HepG2 (cell line): Measurements from ENCODE around the gene NEURL4. TPM values are rescaled to one million over a fixed set of nuclear protein-coding genes. Genes with fewer than 3 reads are reported as not detected.

ENCODE experiments used
- CHCHD3 ChIP-seq: sonication (generic); formaldehyde crosslinking; IDR thresholded peaks from 2 replicates; pipeline ENCODE4 v1.8.0; 2022; ENCODE audit warnings: mild to moderate bottlenecking, missing genetic modification reagents, moderate library complexity
- HIVEP1 ChIP-seq: sonication (generic); formaldehyde crosslinking; IDR thresholded peaks from 2 replicates; pipeline ENCODE4 v1.4.0; 2020; ENCODE audit warnings: mild to moderate bottlenecking, missing genetic modification reagents
- HNRNPH1 ChIP-seq: fragments of 200-400 bp; formaldehyde crosslinking; optimal IDR thresholded peaks from 2 replicates; pipeline ENCODE3; 2017; ENCODE audit warnings: mild to moderate bottlenecking, low read depth, low read length
- RFXANK ChIP-seq: IDR thresholded peaks from 2 replicates; pipeline ENCODE4 v1.6.1; 2016
- SALL1 ChIP-seq: sonication (generic); formaldehyde crosslinking; IDR thresholded peaks from 2 replicates; pipeline ENCODE4 v1.8.0; 2022; ENCODE audit warnings: mild to moderate bottlenecking, missing genetic modification reagents
- ZFP82 ChIP-seq: sonication (generic); formaldehyde crosslinking; IDR thresholded peaks from 2 replicates; pipeline ENCODE4 v1.5.1; 2020; ENCODE audit warnings: mild to moderate bottlenecking, missing genetic modification reagents, borderline replicate concordance
- ZFY ChIP-seq: sonication (generic); formaldehyde crosslinking; IDR thresholded peaks from 2 replicates; pipeline ENCODE4 v1.4.0; 2020; ENCODE audit warnings: missing genetic modification reagents
- ZNF33B ChIP-seq: sonication (generic); formaldehyde crosslinking; IDR thresholded peaks from 2 replicates; pipeline ENCODE4 v1.5.1; 2020; ENCODE audit warnings: mild to moderate bottlenecking, missing genetic modification reagents
- ZNF460 ChIP-seq: sonication (generic); formaldehyde crosslinking; IDR thresholded peaks from 2 replicates; pipeline ENCODE4 v1.5.1; 2020; ENCODE audit warnings: missing genetic modification reagents, mild to moderate bottlenecking, borderline replicate concordance
- ZNF674 ChIP-seq: sonication (generic); formaldehyde crosslinking; IDR thresholded peaks from 2 replicates; pipeline ENCODE4 v1.5.0; 2020; ENCODE audit warnings: low read depth, mild to moderate bottlenecking, missing genetic modification reagents
- ZNF709 ChIP-seq: sonication (generic); formaldehyde crosslinking; IDR thresholded peaks from 2 replicates; pipeline ENCODE4 v1.5.0; 2020; ENCODE audit warnings: mild to moderate bottlenecking, missing genetic modification reagents
- ZNF761 ChIP-seq: sonication (generic); formaldehyde crosslinking; conservative IDR thresholded peaks from 2 replicates; pipeline ENCODE4 v1.4.0; 2020; ENCODE audit warnings: mild to moderate bottlenecking, missing genetic modification reagents
- polyA plus RNA-seq, 8 experiments: library from polyadenylated mRNA; depleted of rRNA in 3 of 8; stranded (reverse) in 7 of 8; unstranded in 1 of 8; fragments of >200 nt; fragmentation: Illumina TruSeq in 4 of 8; extraction: Trizol in 4 of 8; gene quantifications; 2 replicates each; pipeline versions ENCODE4 v1.2.1 to v1.2.3, GENCODE V29; 2011 to 2016; ENCODE audit warnings: low read depth in 4 of 8, missing spikeins in 1 of 8, mixed read lengths in 1 of 8; ENCODE audit not compliant: insufficient read depth in 1 of 8
- total RNA-seq, 5 experiments: library from RNA; depleted of rRNA; stranded (reverse); fragments of >200 nt; fragmentation: Illumina TruSeq; extraction: Trizol; gene quantifications; 2 replicates each; pipeline ENCODE4 v1.2.3, GENCODE V29; 2016; ENCODE audit warnings: low read depth in 1 of 5
- TF ChIP-seq, protein P1 (sequence below): sonication (generic); formaldehyde crosslinking; IDR thresholded peaks from 2 replicates; pipeline ENCODE4 v1.5.1; 2020; ENCODE audit warnings: missing genetic modification reagents, mild to moderate bottlenecking, borderline replicate concordance
- TF ChIP-seq, protein P2 (sequence below): sonication (generic); formaldehyde crosslinking; IDR thresholded peaks from 2 replicates; pipeline ENCODE4 v1.5.1; 2020; ENCODE audit warnings: missing genetic modification reagents, mild to moderate bottlenecking, borderline replicate concordance
- TF ChIP-seq, protein P3 (sequence below): sonication (generic); formaldehyde crosslinking; IDR thresholded peaks from 2 replicates; pipeline ENCODE4 v1.8.1; 2023; ENCODE audit warnings: mild to moderate bottlenecking, missing genetic modification reagents
- TF ChIP-seq, protein P4 (sequence below): sonication (generic); formaldehyde crosslinking; IDR thresholded peaks from 2 replicates; pipeline ENCODE4 v1.4.0; 2020; ENCODE audit warnings: missing genetic modification reagents, mild to moderate bottlenecking, borderline replicate concordance
- TF ChIP-seq, protein P5 (sequence below): sonication (generic); formaldehyde crosslinking; IDR thresholded peaks from 2 replicates; pipeline ENCODE4 v1.4.0; 2020; ENCODE audit warnings: mild to moderate bottlenecking, low read depth, missing genetic modification reagents

The NEURL4 gene
- total and polyA plus RNA-seq, 2 of the 13 experiments (the other 11 are each of a cell fraction or from before 2014, with no cell fraction given): 14.8 to 15.7 TPM

DNA sequence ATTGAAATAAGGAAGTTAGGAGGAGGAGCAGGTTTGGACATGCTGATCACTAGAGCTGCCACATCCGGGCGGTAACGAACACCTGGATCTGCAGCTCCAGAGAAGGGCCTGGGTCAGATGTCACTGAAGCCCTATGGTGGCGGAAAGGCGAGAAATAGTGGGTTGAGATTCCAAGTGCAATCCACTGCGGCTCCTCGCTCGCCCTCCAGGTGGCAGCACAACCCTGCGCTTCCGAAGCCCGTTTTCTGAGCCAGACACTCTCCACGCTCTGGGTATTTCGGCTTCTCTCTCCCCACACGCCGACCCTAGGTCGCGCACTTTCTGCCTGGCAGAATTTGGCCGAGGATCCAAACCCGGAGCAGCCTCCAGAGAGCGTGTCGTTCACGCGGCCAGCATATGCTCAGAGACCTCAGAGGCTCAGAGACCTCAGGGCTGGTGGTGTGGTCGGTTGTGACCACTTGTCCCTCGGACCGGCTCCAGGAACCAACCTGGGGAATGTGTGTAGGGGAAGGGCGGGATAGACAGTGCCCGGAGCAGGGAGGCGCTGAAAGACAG, 48.5 kb downstream of the NEURL4 start (continued):
- TF ChIP-seq HNRNPH1: peak; percentile 9
- TF ChIP-seq, protein P1, sequence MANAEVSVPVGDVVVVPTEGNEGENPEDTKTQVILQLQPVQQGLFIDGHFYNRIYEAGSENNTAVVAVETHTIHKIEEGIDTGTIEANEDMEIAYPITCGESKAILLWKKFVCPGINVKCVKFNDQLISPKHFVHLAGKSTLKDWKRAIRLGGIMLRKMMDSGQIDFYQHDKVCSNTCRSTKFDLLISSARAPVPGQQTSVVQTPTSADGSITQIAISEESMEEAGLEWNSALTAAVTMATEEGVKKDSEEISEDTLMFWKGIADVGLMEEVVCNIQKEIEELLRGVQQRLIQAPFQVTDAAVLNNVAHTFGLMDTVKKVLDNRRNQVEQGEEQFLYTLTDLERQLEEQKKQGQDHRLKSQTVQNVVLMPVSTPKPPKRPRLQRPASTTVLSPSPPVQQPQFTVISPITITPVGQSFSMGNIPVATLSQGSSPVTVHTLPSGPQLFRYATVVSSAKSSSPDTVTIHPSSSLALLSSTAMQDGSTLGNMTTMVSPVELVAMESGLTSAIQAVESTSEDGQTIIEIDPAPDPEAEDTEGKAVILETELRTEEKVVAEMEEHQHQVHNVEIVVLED (CRISPR knock-in tag): peak; percentile 57; the same call in 1 of the 2 replicates
- TF ChIP-seq ZFY (CRISPR knock-in tag): no peak; the same call in 1 of the 2 replicates
- TF ChIP-seq, protein P2, sequence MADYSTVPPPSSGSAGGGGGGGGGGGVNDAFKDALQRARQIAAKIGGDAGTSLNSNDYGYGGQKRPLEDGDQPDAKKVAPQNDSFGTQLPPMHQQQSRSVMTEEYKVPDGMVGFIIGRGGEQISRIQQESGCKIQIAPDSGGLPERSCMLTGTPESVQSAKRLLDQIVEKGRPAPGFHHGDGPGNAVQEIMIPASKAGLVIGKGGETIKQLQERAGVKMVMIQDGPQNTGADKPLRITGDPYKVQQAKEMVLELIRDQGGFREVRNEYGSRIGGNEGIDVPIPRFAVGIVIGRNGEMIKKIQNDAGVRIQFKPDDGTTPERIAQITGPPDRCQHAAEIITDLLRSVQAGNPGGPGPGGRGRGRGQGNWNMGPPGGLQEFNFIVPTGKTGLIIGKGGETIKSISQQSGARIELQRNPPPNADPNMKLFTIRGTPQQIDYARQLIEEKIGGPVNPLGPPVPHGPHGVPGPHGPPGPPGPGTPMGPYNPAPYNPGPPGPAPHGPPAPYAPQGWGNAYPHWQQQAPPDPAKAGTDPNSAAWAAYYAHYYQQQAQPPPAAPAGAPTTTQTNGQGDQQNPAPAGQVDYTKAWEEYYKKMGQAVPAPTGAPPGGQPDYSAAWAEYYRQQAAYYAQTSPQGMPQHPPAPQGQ (CRISPR knock-in tag): no peak
- TF ChIP-seq CHCHD3 (CRISPR knock-in tag): peak; percentile 62; the same call in 1 of the 2 replicates
- no peak for TF ChIP-seq ZNF674
- peak; percentile 75 for TF ChIP-seq SALL1 (CRISPR knock-in tag)
- 0 out of 2 replicates have a peak, but pooled peaks have one; percentile 36 for TF ChIP-seq ZNF709
- TF ChIP-seq ZNF761 (CRISPR knock-in tag): peak; percentile 64; the same call in 1 of the 2 replicates
- TF ChIP-seq, protein P3, sequence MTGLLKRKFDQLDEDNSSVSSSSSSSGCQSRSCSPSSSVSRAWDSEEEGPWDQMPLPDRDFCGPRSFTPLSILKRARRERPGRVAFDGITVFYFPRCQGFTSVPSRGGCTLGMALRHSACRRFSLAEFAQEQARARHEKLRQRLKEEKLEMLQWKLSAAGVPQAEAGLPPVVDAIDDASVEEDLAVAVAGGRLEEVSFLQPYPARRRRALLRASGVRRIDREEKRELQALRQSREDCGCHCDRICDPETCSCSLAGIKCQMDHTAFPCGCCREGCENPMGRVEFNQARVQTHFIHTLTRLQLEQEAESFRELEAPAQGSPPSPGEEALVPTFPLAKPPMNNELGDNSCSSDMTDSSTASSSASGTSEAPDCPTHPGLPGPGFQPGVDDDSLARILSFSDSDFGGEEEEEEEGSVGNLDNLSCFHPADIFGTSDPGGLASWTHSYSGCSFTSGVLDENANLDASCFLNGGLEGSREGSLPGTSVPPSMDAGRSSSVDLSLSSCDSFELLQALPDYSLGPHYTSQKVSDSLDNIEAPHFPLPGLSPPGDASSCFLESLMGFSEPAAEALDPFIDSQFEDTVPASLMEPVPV: peak; percentile 66; the same call in 1 of the 2 replicates
- TF ChIP-seq HIVEP1: no peak; the same call in 1 of the 2 replicates
- TF ChIP-seq, protein P4, sequence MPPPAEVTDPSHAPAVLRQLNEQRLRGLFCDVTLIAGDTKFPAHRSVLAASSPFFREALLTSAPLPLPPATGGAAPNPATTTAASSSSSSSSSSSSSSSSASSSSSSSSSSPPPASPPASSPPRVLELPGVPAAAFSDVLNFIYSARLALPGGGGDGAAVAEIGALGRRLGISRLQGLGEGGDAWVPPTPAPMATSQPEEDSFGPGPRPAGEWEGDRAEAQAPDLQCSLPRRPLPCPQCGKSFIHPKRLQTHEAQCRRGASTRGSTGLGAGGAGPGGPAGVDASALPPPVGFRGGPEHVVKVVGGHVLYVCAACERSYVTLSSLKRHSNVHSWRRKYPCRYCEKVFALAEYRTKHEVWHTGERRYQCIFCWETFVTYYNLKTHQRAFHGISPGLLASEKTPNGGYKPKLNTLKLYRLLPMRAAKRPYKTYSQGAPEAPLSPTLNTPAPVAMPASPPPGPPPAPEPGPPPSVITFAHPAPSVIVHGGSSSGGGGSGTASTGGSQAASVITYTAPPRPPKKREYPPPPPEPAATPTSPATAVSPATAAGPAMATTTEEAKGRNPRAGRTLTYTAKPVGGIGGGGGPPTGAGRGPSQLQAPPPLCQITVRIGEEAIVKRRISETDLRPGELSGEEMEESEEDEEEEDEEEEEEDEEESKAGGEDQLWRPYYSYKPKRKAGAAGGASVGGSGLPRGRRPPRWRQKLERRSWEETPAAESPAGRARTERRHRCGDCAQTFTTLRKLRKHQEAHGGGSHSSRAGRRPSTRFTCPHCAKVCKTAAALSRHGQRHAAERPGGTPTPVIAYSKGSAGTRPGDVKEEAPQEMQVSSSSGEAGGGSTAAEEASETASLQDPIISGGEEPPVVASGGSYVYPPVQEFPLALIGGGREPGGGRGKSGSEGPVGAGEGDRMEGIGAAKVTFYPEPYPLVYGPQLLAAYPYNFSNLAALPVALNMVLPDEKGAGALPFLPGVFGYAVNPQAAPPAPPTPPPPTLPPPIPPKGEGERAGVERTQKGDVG (CRISPR knock-in tag): no peak
- TF ChIP-seq, protein P5, sequence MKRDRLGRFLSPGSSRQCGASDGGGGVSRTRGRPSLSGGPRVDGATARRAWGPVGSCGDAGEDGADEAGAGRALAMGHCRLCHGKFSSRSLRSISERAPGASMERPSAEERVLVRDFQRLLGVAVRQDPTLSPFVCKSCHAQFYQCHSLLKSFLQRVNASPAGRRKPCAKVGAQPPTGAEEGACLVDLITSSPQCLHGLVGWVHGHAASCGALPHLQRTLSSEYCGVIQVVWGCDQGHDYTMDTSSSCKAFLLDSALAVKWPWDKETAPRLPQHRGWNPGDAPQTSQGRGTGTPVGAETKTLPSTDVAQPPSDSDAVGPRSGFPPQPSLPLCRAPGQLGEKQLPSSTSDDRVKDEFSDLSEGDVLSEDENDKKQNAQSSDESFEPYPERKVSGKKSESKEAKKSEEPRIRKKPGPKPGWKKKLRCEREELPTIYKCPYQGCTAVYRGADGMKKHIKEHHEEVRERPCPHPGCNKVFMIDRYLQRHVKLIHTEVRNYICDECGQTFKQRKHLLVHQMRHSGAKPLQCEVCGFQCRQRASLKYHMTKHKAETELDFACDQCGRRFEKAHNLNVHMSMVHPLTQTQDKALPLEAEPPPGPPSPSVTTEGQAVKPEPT (CRISPR knock-in tag): no peak
- peak; percentile 90 for TF ChIP-seq ZNF33B (CRISPR knock-in tag)
- no peak for TF ChIP-seq ZNF460
- TF ChIP-seq RFXANK (CRISPR knock-in tag): no peak
- 0 out of 2 replicates have a peak, but pooled peaks have one; percentile 46 for TF ChIP-seq ZFP82
